OCI-M1 (cell line): ENCODE results near the gene UBTF.
A peak's percentile ranks its signal among the peaks of the same experiment; 100 is the strongest.

Experiments used
- DNase-seq: peaks from one replicate; lab custom pipeline; 2025; lab: John Stamatoyannopoulos, UW

Gene UBTF, protein sequence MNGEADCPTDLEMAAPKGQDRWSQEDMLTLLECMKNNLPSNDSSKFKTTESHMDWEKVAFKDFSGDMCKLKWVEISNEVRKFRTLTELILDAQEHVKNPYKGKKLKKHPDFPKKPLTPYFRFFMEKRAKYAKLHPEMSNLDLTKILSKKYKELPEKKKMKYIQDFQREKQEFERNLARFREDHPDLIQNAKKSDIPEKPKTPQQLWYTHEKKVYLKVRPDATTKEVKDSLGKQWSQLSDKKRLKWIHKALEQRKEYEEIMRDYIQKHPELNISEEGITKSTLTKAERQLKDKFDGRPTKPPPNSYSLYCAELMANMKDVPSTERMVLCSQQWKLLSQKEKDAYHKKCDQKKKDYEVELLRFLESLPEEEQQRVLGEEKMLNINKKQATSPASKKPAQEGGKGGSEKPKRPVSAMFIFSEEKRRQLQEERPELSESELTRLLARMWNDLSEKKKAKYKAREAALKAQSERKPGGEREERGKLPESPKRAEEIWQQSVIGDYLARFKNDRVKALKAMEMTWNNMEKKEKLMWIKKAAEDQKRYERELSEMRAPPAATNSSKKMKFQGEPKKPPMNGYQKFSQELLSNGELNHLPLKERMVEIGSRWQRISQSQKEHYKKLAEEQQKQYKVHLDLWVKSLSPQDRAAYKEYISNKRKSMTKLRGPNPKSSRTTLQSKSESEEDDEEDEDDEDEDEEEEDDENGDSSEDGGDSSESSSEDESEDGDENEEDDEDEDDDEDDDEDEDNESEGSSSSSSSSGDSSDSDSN

GRCh38 chr17:44219616-44220212 lies at the start of gene UBTF:
Gene UBTF, minus strand, starts transcription at chr17:44219675. Its CDS starts 1,446 bp downstream, at chr17:44218229.
- peak; percentile 77 for DNase-seq

DNA sequence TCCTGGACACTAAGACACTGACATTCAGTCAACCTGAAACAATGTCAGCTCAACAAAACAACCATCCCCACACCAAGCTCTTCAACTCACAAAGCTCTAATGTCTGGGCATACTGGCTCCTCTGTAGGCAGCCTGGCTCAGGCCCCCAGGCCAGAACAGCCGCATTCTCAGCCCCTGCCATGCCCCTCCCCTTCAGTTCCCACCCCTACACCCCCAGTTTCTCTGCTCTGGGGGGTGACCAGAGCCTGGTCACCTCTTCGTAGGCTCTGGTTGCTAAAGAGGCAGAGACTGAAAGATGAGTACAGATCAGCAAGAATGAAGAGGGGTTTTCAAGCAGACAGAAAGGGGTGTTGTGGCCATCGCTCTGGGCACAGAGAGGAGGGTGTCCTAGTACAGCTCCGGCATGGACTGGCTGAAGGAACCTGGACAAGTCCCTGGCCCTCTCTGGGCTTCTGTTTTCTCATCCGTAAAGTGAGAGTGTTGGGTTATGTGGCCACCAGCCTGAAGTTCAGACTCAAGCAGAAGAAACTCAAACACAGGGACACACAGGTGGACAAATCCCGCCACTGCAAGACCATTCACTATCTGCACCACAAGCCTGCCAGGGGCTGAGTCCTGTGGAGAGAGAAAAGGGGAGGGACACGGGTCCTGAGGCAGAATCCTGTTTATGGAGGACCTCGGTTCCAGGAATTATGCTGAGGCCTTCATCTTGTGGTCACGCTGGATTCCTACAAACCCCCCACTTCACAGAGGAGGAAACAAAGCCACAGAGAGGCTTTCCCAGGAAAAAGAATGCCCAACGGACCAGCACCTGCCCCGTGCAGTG lies 49.4 kb upstream of the UBTF start:
- DNase-seq, result peak; percentile 48

DNA sequence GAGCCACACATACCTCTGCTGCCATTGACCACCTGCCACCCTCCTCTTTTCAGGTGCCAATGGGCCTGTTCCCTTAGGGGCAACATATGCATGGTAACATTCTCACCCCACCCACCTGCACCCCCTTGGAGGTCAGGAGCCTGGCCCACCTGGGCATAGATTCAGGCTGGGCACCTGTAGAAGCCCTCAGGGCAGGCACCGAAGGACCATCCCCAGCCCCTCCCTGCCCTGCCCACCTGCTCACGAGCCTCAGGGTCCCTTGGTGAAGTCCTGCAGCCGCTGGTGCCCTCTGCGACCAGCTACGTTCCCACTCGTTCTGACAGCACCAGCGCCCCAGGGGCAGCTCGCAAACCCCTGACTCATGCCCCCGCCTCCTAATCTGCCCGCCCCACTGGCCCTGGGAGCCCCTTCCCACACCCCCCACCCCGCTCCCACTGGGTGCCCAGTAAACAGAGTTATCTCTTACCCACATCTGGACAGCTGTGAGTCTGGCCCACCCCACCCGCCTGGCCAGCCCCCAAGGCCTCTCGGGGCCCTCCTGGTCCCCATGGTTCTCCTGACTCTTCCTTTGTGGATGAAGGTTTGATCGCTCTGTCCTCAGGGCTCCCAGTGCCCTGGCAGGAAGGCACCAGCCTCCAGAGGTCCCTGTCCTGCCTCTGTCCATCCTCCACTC lies 48.5 kb upstream of the UBTF start, which contains the start of gene SLC4A1:
SLC4A1 (minus strand) TSS at position 318 of the 673 bp plus-strand sequence. CDS start 5,269 bp downstream, outside the sequence.
- DNase-seq, result no peak

DNA sequence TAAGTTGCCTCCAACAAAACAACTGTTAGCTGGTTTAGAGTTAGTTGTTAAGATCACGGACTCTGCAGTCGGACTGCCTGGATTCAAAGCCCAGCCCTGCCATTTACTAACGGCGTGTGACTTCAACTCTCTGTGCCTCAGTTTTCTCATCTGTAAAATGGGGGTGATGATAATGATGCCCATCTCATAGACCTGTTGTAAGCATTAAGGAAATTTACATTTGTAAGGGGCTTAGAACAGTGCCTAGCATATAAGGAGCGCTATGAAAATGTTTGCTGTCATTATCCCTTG lies 47.6 kb upstream of the UBTF start:
- no peak for DNase-seq

GRCh38 chr17:44266402-44267164 lies 47.1 kb upstream of the UBTF start:
- DNase-seq, result peak; percentile 93

DNA sequence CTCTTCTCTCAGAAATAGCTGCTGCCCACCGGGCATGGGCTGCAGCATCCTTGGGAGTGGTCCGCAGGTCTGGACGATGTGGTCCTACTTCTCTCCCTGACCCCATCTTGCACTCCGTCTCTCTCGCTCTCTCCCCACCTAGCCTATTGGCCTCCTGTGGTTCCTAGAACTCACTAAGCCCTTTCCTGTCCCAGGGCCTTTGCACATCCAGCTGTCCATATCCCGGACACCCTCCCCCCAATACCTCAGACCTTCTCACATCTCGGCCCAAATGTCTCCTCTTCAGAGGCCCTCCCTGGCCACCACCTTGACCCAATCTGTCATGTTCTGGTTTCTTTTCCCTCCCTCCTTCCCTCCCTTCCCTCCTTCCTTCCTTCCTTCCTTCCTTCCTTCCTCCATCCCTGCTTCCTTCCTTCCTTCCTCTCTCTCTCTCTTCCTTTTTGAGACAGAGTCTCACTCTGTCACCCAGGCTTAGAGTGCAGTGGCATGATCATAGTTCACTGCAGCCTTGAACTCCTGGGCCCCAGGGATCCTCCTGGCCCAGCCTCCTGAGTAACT lies 43.9 kb upstream of the UBTF start:
- no peak for DNase-seq

GRCh38 chr17:44262654-44263225 lies 43.3 kb upstream of the UBTF start:
- no peak for DNase-seq

GRCh38 chr17:44260296-44260695 lies 40.8 kb upstream of the UBTF start:
- no peak for DNase-seq

DNA sequence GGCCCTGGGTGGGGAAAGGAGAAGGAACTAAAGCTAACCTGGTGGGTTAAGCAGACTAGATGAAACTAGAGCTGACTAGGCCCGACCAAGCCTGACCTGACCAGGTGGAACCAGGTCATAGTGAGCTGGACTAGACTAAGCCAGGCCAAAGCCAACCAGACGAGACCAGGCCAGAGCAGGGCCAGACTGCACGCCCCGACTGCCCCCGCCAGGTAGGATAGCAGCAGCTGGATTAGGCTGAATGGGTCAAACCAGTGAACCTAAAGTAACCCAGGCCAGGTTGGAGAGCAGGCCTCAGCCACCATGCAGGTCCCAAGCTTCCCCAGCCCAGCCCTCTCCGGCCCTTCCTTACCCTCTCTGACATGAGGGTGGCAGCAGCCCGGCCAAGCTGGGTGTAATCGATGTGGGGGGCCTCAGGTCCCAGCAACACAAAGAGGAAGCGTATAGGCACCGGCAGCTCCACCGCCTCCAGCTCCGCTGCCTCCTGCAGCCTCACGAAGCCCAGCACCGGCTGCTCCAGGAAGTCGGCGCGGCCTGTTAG lies 39.4 kb upstream of the UBTF start:
- no peak for DNase-seq

DNA sequence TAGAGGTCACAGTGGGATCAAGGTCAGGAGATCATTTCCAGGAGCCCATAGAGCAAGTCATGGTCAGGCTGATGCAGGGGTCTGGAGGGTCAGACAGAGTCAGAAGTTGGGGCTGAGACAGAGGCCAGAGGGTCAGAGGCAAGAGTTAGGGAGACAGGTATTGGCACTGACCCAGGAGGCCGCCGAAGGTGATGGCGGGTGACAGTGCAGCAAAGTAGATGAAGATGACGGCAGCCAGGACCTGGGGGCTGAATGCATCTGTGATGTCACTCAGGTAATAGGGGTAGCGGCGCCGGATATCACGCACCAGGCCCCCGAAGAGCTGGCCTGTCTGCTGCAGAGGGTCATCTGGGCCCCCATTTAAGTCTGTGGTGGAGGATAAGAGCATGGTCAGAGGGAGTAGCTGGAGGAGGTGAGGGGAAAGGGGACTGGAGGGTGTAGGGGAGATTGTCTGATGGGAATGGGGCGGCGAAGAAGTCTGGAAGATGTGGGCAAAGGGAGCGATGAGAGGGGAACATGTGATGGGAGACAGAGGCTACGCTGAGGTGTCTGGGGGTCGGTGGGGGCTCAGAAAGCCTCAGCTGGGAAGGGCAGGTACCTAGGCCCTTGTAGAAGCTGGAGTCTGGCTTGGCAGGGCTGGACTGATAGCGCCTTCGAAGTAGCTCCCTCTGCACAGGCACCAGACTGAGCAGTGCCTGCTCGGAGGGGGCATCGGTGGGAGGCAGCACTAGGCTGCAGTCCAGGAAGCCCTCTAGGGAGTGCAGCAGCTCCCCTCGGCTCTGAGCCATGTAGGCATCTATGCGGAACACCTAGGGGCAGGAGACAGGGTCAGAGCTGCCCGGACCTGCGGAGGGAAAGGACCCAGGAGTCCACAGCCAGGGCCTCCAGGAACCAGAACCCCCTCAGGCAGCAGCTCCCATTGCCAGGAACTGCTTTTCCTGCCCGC lies 38.6 kb upstream of the UBTF start:
- DNase-seq, result no peak

GRCh38 chr17:44256671-44257070 lies 37.2 kb upstream of the UBTF start:
- DNase-seq, result no peak

DNA sequence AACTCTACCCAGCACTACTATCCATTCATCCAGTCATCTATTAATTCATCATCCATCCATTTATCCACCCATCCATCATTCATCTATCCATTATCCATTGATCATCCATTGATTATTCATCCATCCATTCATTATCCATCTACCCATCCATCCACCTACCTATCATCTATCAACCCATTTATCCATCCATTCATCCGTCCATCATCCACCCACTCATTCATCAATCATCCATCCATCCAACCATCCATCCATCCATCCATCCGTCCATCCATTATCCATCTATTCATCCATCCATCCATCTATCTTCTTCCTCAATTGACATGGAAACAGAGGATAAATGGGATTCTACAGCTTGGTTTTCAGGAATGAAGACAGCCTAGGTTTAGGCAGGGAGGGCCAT lies 36.4 kb upstream of the UBTF start:
- DNase-seq, result no peak

DNA sequence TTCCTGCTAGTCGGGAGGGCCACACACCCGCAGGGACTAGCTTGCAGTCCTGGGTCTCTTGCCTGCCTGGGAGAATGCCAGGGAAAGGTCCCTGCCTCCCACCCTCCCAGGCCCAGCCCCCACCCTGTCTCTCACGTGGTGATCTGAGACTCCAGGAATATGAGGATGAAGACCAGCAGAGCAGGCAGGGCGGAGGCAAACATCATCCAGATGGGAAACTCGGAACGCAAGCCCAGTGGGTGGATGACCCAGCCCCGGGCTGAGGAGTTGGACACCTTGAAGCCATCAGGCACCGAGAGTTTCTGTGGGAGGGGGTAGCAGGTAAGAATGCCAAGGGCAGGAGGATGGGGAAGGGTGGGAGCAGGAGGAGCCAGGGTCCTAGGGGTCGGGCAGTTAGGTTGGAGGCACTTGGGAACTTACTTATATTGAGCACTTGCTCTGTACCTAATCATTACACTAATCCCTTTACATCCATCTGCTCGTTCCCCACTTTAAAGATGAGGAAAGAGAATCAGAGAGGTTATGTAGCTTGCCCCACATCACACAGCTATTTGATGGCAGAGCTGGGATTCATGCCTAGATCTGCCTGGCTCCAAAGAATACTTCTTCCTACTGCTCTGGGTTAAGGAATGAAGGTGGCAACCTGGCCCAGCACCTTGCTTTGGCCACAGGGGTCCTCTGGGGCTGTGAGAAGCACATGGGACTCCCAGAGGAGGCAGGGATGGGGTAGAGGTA lies 35.1 kb upstream of the UBTF start:
- DNase-seq, result no peak

DNA sequence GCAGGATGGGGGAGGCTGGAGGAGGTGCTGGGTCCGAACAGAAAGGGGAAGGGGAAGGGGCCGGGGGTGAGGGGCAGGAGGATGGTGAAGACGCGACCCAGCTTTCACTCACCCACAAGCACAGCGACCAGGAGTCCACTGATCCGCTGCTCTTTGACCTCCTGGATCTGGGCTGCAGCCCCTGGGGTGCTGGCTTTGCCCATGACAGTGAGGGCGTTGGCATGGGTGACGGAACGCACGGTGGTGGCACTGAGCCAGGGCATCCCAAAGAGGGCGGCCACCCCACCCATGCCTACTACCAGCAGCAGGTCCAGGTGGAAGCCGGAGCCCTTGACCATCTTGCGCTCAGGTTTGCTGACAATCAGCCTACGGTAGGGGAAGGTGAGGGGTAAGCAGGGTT lies 33.5 kb upstream of the UBTF start:
- DNase-seq, result no peak

DNA sequence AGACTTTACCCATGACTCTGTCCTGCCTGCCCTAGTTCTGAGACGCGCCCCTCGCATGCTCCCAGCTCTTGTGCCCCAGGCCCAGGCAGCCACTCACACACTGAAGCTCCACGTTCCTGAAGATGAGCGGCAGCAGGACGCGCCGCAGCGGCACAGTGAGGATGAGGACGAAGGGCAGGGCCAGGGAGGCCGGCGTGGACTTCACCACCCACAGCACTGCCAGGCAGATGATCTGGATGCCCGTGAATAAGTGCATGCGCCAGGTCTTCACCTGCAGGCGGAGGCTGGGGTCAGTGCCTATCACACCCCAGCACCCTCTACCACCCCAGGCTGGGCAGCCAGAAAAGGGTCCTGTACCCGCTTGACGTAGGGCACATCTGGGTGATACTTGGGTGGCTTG lies 31.6 kb upstream of the UBTF start:
- no peak for DNase-seq

DNA sequence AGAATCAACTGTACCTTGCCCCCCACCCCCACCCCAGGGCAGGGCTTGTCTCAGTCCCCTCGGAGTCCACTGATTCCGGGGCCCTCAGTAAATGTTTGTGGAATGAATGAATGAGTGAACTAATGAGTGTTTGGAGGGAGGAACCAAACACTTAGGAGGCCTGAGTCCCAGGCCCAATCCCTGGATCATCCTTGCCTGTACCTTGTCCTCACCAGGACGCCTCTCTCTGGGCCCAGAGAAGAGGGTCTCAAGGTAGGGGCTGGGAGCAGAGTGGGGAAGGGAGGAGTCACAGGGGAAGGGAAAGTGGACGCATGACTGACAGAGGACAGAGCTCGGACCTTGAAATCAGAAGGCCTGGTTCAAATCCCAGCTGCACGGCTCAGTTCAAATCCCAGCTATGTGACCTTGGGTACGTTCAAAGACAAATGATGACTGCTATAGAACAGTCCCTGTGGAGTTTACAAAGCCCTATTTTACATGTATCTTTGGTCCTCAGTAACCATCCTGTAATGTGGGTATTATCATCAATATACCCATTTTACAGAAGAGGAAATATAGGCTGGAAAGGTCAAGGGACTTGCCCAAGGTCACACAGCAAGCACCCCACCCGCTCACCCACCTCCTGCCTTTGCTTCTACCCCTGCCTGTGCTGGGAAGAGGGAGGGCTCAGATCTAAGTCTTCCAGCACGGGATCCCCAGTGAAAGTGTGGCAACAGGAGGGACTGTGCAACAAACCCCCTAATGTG lies 30.2 kb upstream of the UBTF start:
- no peak for DNase-seq
